Measurements from ENCODE around the gene CHKA. TPM values are rescaled to one million over a fixed set of nuclear protein-coding genes. Genes with fewer than 3 reads are reported as not detected.

Gene CHKA
- total and polyA plus RNA-seq, 2 experiments from 2014 or later, result 37.1 to 94.4 TPM

GRCh38 chr11:68065841-68066240, 55.3 kb downstream of the CHKA start:
- Histone ChIP-seq H3F3A (replicated peaks; ENCODE audit: low read depth) (peaks cover 25% of the 10 kb centered on the region; the same call in 1 of the 2 replicates), H2AFZ (no peak overlapping the region), H4K20me1 (replicated peaks; ENCODE audit: insufficient read depth) (peaks cover 26% of the 10 kb centered on the region), H3K27me3 (ENCODE audit: insufficient read depth) (no peaks in the 10 kb centered on the region), H3K9me2 (ENCODE audit: insufficient read depth) (no peaks in the 10 kb centered on the region), H3K36me3 (ENCODE audit: insufficient read depth) (peaks cover 81% of the 10 kb centered on the region), H3K4me3 (no peak overlapping the region), H3K4me2 (no peak overlapping the region), H3K4me1 (ENCODE audit: insufficient read depth) (no peaks in the 10 kb centered on the region), H3K27ac (ENCODE audit: low read depth) (no peak overlapping the region), H3K79me2 (replicated peaks; ENCODE audit: insufficient read depth) (no peaks in the 10 kb centered on the region)
- Mint-ChIP-seq H3K4me3 (no peak overlapping the region), H3K9me3 (no peaks in the 10 kb centered on the region), H3K27ac (no peak overlapping the region), H3K27me3 (ENCODE audit: insufficient read depth, low read depth, poor library complexity) (peaks cover 6% of the 10 kb centered on the region), H3K4me1 (no peaks in the 10 kb centered on the region; the same call in 2 of the 3 replicates), H3K36me3 (ENCODE audit: low read depth) (peaks cover 93% of the 10 kb centered on the region)
- no peak for ATAC-seq
- no peak for TF ChIP-seq ETS1 (IDR thresholded peaks at IDR 0.05)
- TF ChIP-seq POLR2AphosphoS5 (IDR thresholded peaks at IDR 0.05; ENCODE audit: low read depth), result no peak
- TF ChIP-seq REST (IDR thresholded peaks at IDR 0.05; ENCODE audit: unreplicated experiment), result no peak
- no peak for TF ChIP-seq ZNF462 (CRISPR knock-in tag; IDR thresholded peaks at IDR 0.05)
- no peak for TF ChIP-seq CREB1 (CRISPR knock-in tag; IDR thresholded peaks at IDR 0.05; ENCODE audit: low read depth)
- DNase-seq (ENCODE audit: low spot score), result no peak
